ENCODE data around the gene NMRK2.
A peak's percentile ranks its signal among the peaks of the same experiment; 100 is the strongest.
"Not testable (repeated sequence)": the region's sequence is repeated elsewhere in the genome, so short reads cannot be mapped to it uniquely, and the experiment has no call there.

The NMRK2 gene

DNA sequence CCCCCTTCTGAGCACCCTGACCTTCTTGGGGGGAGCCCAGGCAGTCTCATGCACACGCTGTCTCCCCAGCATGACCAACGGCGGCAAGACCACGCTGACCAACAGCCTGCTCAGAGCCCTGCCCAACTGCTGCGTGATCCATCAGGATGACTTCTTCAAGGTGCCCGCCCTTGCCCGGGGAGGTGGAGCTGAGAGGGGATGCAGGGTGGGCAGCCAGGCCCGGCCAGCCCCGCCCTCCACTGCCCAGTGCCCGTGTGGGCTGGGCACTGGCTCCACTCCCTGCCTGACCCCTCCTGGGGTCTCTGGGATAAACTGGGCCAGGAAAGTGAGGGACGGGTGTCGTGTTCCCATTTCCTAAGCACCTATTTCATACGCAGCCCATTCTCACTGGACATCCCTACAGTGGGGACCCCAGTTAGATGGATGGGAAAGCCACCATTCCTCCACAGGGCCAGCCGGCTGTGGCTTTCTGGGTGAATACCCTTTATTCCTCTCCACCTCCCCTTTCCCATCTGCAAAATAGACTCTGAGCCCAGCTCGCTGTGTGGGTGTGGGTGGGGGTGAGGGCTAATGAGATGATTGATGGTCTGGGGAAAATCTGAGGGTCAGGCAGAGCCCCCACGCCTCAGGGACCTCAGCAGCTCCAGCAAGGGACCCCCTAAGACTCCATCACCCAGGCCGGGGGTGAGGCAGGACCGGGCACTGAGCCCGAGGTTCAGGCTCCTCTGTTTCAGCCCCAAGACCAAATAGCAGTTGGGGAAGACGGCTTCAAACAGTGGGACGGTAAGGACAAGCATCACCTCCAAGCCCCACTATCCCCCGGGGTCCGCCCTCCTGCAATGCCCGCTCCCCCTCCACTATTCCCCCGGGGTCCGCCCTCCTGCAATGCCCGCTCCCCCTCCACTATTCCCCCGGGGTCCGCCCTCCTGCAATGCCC is 3.9 kb downstream of the NMRK2 start:
- no peak for DNase-seq

DNA sequence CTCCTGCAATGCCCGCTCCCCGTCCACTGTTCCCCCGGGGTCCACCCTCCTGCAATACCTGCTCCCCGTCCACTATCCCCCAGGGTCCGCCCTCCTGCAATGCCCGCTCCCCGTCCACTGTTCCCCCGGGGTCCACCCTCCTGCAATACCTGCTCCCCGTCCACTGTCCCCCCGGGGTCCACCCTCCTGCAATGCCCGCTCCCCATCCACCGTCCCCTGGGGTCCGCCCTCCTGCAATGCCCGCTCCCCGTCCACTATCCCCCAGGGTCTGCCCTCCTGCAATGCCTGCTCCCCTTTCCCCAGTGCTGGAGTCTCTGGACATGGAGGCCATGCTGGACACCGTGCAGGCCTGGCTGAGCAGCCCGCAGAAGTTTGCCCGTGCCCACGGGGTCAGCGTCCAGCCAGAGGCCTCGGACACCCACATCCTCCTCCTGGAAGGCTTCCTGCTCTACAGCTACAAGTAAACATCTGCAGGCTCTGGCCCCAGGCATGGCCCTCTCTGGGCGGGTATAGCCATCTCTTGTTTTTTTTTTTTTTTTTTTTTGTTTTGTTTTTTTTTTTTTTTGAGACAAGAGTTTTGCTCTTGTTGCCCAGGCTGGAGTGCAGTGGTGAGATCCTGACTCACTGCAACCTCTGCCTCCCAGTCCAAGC is 5.6 kb downstream of the NMRK2 start:
- not testable (repeated sequence) for DNase-seq

GRCh38 chr19:3942790-3943409 is 10.0 kb downstream of the NMRK2 start:
- no peak for DNase-seq

- DNase-seq, result no peak
These were observed 11.3 kb downstream of the NMRK2 start for GRCh38 chr19:3944018-3944721.

GRCh38 chr19:3945838-3946237 is 13.0 kb downstream of the NMRK2 start:
- no peak for DNase-seq

GRCh38 chr19:3947316-3947933 is 14.6 kb downstream of the NMRK2 start:
- not testable (repeated sequence) for DNase-seq

GRCh38 chr19:3949294-3949693 is 16.4 kb downstream of the NMRK2 start:
- no peak for DNase-seq

GRCh38 chr19:3949997-3950859 is 17.4 kb downstream of the NMRK2 start:
- DNase-seq, result no peak

GRCh38 chr19:3950871-3951861 is 18.3 kb downstream of the NMRK2 start:
- DNase-seq, result peak; percentile 39

- not testable (repeated sequence) for DNase-seq
These were observed 19.9 kb downstream of the NMRK2 start for GRCh38 chr19:3952755-3953276.

DNA sequence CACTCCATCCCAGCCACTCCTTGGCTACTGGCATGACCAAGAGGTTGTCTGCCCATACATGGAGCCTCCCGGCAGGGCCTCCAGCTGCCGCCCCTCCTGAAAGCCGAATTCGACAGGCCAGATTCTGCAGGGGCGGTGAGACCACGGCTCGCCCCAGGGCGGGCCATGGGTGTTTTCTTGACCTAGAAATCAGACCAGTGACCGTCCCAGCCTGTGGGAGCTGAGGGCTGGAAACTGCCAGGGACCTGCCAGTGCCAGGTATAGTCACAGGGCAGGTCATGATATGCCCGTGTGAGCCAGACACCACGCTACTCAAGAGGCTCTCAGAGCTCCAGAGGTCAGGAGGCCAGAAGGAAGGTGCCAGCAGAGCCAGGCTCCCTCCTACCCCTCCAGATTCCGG is 21.2 kb downstream of the NMRK2 start:
- DNase-seq, result no peak

GRCh38 chr19:3955276-3955675 is 22.4 kb downstream of the NMRK2 start:
- DNase-seq, result not testable (repeated sequence)

DNA sequence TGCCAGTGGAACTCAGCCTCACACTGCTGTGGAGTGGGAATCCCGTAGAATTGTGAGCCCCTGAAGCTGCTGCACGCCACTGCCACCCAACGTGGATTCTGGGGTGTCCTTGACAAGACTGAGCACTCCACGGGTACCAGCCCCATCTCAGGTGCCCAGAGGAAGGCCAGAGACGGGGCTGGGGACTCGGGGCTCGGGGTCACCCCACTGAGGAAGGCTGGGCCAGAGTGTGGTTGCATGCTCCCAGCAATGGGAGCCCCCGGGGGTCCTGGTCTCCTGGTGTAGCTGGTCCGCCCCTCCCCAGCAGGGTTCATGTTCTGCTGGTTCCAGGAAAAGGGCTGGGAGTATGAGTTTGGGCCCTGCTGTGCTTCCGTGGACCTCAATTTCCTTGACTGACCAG is 22.8 kb downstream of the NMRK2 start:
- DNase-seq, result no peak

- DNase-seq, result no peak
These were observed 26.2 kb downstream of the NMRK2 start for GRCh38 chr19:3958836-3959765.

GRCh38 chr19:3959766-3960131 is 26.9 kb downstream of the NMRK2 start:
- DNase-seq, result no peak

DNA sequence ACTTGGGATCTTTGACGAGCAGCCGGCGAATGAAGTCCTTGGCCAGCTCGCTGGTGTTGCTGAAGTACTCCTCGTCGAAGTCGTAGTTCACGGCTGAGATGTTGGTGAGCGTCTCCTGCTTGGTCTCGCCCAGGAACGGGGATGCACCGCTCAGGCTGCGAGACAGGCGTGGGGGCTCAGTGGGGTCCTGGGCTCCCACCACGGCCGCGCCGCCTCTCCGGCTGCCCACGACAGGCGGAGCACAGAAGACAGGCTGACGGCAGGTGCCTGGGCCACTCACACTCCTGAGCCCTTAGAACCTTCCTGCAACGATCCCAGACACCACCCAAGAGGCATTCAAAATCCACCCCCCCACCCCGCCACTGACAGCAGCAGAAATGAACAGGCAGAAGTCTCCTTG is 28.1 kb downstream of the NMRK2 start:
- no peak for DNase-seq

DNA sequence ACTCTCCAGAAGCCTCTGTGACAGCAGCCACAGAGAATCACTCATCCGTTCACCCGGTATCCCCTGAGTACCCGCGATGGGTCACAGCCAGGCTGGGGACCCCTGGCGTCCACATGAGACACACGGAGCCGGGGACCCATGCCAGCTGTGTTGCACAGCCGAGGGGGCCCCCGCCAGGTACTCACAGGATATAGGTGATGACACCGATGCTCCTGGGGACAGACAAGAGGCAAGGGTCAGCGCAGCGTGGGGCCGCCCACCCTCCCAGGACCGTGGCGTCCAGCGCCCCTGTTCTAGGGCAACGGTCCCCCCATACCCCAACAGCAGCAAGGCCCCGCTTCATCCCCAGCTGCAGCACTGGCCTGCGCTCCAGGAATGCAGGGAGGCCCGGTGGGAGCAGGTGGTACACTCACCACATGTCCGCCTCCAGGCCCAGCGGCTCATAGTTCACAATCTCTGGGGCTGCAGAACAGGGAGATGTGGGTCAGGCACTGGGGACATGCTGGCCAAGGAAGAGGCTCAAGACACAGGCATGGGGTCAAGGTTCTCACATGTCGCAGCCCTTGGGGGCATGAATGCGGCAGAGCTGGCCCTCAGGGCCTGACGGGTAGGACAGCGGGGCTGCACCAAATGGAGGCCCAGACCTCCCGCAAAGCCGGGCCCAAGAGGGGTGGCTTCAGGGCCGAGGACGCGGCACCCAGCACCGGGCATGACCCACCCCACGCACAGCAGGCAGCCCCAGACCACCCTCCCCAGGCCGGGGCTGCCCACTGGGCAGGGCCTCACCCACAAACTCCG is 30.8 kb downstream of the NMRK2 start:
- no peak for DNase-seq

All from right kidney (tissue), 1 donor.